Sigmoid colon (tissue), 4 donors: Measurements from ENCODE around the gene RNH1.

Experiments used
- EP300 ChIP-seq, 4 donors: sonication (generic); formaldehyde crosslinking; IDR thresholded peaks; one replicate each; pipeline ENCODE4 v1.6.1; 2017; ENCODE audit warnings: antibody characterized with exemption in 4 of 4
- POLR2A ChIP-seq, 2 donors: fragments of 450-650 bp; IDR thresholded peaks; one replicate each; pipeline ENCODE4 v1.6.1; 2016; ENCODE audit warnings: antibody characterized with exemption in 2 of 2, mild to moderate bottlenecking in 2 of 2, moderate library complexity in 2 of 2
- TF ChIP-seq, protein P1 (sequence below), 4 experiments: fragments of 450-650 bp in 3 of 4; fragments of 200-600 bp in 1 of 4; IDR thresholded peaks; one replicate each; pipeline ENCODE4 v1.5.1; 2016 to 2019; ENCODE audit warnings: antibody characterized with exemption in 4 of 4, mild to moderate bottlenecking in 3 of 4, moderate library complexity in 2 of 4

DNA sequence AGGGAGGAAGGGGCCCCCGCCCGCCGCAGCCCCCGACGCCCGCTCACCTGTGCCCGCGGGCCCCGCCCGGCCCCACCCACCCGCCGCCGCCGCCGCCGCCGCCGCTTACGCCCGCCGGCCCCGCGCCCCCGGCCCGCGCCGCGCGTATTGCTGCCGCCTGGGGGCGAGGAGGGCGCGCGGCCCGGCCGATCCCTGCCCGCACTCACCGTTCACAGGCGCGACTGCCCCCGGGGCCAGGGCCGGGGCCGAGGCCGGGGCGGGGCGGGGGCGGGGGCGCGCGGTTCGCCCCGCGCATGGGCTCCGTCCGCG lies 28.1 kb upstream of the RNH1 start:
- TF ChIP-seq, protein P1, sequence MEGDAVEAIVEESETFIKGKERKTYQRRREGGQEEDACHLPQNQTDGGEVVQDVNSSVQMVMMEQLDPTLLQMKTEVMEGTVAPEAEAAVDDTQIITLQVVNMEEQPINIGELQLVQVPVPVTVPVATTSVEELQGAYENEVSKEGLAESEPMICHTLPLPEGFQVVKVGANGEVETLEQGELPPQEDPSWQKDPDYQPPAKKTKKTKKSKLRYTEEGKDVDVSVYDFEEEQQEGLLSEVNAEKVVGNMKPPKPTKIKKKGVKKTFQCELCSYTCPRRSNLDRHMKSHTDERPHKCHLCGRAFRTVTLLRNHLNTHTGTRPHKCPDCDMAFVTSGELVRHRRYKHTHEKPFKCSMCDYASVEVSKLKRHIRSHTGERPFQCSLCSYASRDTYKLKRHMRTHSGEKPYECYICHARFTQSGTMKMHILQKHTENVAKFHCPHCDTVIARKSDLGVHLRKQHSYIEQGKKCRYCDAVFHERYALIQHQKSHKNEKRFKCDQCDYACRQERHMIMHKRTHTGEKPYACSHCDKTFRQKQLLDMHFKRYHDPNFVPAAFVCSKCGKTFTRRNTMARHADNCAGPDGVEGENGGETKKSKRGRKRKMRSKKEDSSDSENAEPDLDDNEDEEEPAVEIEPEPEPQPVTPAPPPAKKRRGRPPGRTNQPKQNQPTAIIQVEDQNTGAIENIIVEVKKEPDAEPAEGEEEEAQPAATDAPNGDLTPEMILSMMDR (IDR thresholded peaks at IDR 0.05): no peak
- TF ChIP-seq EP300 (IDR thresholded peaks at IDR 0.05): no peak
- TF ChIP-seq POLR2A (IDR thresholded peaks at IDR 0.05): no peak
